NAMALWA (cell line): Measurements from ENCODE around the gene ADO.
A peak's percentile ranks its signal among the peaks of the same experiment; 100 is the strongest.
"Not testable (repeated sequence)": the region's sequence is repeated elsewhere in the genome, so short reads cannot be mapped to it uniquely, and the experiment has no call there.

Source experiments
- DNase-seq: peaks from one replicate; pipeline ENCODE4 v3.0.0-alpha.2; 2015; ENCODE audit warnings: low spot score

Gene ADO

GRCh38 chr10:62804356-62805230, at the start of gene ADO:
Gene ADO, plus strand, starts transcription at chr10:62804720. Its CDS starts 340 bp downstream, at chr10:62805060.
- DNase-seq, result peak; percentile 91

GRCh38 chr10:62754963-62755362, 49.6 kb upstream of the ADO start:
- DNase-seq, result no peak

GRCh38 chr10:62755662-62756653, 48.6 kb upstream of the ADO start:
- DNase-seq, result no peak

DNA sequence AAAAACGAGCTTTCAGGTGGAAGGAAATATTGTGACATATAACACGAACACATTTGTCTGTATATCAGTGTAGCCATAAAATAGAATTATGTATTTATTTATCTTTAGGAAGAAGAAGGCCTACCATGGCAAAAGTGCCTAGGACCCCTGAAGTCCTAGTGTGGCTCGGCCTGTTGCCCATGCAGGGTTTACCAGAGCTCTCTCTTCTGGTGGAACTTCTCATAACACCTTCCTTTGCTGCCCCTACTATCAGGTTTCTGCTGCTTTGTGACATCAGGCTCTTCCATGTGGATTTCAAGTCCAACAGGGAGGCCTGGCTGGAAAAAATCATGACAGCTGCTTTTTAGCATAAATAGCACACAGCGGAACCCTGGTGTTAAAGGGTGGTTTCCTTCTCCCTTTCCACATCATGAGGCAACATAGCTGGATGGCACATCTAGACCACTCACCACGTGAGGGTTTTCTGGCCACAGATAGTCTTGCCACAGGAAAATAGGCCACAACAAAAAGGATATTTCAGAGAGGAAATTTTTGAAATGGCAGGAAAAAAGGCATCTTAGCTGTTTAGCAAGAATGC, 44.8 kb upstream of the ADO start:
- DNase-seq, result no peak

- no peak for DNase-seq
These were observed 44.1 kb upstream of the ADO start for GRCh38 chr10:62760401-62760800.

DNA sequence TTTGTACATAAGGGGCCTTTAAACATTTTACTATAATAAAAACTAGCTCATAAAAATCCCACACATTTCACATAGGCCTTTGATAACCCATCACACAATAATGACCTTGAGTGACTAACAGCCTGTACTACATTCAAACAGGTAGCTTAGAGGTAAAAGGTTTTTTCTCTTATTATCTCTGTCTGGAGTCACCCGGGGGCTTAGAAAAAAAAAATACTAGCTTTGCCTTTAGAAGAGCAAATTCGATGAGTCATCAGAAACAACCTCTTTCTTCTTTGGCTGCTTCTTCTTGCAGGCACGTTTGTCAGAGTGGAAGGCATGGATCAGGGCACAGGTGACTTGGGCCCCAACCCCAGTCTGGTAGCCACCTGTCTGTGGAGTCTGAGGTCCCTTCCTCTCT, 43.4 kb upstream of the ADO start:
- DNase-seq, result no peak

DNA sequence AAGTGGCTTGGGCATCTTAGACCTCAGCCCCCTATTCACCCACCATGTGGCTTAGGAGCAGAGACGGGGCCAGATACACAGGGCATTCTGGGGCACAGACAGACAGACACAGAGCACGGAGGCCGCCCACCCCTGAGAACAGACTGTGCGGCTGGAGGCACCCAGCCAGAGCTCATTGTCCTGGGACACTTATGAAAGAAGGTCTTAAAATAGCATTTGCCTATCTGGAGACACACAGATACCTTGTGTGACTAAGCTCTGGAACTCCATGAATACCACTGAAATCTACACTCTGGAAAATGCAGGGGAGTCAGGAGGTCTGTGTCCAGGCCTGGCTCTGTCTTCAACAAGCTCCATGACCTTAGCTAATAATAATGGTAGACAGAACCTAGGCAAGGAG, 41.4 kb upstream of the ADO start:
- no peak for DNase-seq

- DNase-seq, result no peak
These were observed 40.5 kb upstream of the ADO start for GRCh38 chr10:62764011-62764410.

- no peak for DNase-seq
These were observed 38.8 kb upstream of the ADO start for GRCh38 chr10:62765726-62766125.

- no peak for DNase-seq
These were observed 38.1 kb upstream of the ADO start for GRCh38 chr10:62766386-62766785.

GRCh38 chr10:62769574-62770242, 34.8 kb upstream of the ADO start:
- no peak for DNase-seq

- DNase-seq, result no peak
These were observed 32.1 kb upstream of the ADO start for GRCh38 chr10:62772186-62772974.

DNA sequence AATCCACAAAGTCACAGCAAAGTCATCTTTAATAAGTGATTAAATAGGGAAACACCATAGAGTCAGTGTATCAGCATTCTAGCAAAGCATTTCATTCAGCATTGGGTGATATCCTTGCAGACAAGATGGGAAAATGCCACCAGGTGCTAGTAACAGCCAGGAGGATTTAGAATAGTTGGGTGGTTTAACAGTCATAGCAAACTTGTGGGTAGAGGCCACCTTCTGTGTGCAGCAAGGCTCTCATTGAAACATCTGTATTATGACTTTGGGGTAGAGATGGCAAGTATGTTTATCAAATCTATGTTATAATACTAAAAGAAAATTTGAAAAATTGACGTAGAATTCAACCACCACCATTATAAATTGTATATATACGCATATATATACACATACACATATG, 26.4 kb upstream of the ADO start:
- peak; percentile 9 for DNase-seq

GRCh38 chr10:62779487-62780248, 24.9 kb upstream of the ADO start:
- DNase-seq, result peak; percentile 85

GRCh38 chr10:62784537-62784936, 20.0 kb upstream of the ADO start:
- DNase-seq, result not testable (repeated sequence)

GRCh38 chr10:62788285-62788684, 16.2 kb upstream of the ADO start:
- DNase-seq, result not testable (repeated sequence)

DNA sequence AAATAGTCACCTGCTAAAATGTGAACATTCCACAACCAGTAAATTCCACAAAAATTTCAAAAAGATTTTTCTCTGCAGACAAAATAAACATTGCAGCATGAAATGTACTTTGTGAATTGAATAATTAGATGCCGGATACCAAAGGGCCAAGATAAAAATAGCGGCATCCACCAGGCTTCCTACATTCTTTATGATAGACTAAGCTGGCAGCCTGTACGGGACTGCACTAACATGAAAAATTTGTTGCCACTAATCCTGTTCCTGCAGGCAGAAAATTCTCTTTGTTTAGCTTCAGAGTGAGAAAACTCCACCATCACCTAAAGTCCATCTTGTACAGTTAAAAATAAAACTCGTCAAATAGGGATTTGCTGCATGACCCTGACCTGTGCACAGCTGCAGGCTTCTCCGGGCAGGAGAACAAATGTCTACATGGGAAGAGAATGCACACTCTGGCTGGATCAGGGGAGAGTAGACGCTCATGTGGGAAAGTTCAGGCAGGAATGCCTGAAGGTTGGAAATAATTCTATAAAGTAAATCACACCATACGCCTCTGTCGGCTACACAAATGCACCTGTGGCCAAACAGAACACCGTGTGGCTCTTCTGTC, 15.6 kb upstream of the ADO start:
- no peak for DNase-seq

GRCh38 chr10:62790019-62790555, 14.4 kb upstream of the ADO start:
- DNase-seq, result no peak

GRCh38 chr10:62790571-62790970, 13.9 kb upstream of the ADO start:
- DNase-seq, result no peak

- DNase-seq, result no peak
These were observed 12.3 kb upstream of the ADO start for GRCh38 chr10:62792261-62792660.
